Caco-2 (cell line): Measurements from ENCODE around the gene FIBIN. TPM values are rescaled to one million over a fixed set of nuclear protein-coding genes. Genes with fewer than 3 reads are reported as not detected.

ENCODE experiments used
- BruUV-seq: library from RNA; stranded (reverse); fragments of 400-500 nt; replicated peaks from 2 replicates; lab custom pipeline; 2021; lab: Mats Ljungman, UMichigan
- CTCF ChIA-PET: fragments of 300-600 bp; sonication (Branson Sonifier 250); formaldehyde crosslinking; loops from one replicate; lab custom pipeline; 2022; ENCODE audit warnings: antibody characterized with exemption; lab: Charles Lee
- POLR2A ChIA-PET: fragments of 300-600 bp; sonication (Branson Sonifier 250); formaldehyde crosslinking; loops from one replicate; lab custom pipeline; 2022; ENCODE audit warnings: antibody characterized with exemption; lab: Charles Lee
- DNase-seq, 2 experiments: peaks; one replicate each; pipeline versions ENCODE4 v3.0.0 to v3.0.0-alpha.2; 2020 to 2022
- H3K27me3 ChIP-seq: replicated peaks from 2 replicates; pipeline ENCODE4 v1.6.0; 2011; ENCODE audit warnings: low read length; ENCODE audit not compliant: control insufficient read depth, insufficient read depth
- H3K36me3 ChIP-seq: 2 replicates; pipeline ENCODE4 v1.5.1; 2011; ENCODE audit warnings: low read length; ENCODE audit not compliant: control insufficient read depth, insufficient read depth
- H3K4me1 ChIP-seq: fragments of 250-450 bp; sonication (Bioruptor Pico); 2 replicates; pipeline ENCODE4 v1.5.1; 2020; ENCODE audit warnings: mild to moderate bottlenecking
- H3K4me3 ChIP-seq: 2 replicates; pipeline ENCODE4 v1.5.1; 2011; ENCODE audit warnings: low read depth, mild to moderate bottlenecking, control low read depth, low read length
- H3K9me3 ChIP-seq: fragments of 250-450 bp; sonication (Bioruptor Pico); 2 replicates; pipeline ENCODE4 v1.5.1; 2020; ENCODE audit warnings: mild to moderate bottlenecking, moderate library complexity
- H3K27ac Mint-ChIP-seq: one replicate; pipeline ENCODE4 v1.8.0; 2022; ENCODE audit warnings: mixed read lengths; ENCODE audit not compliant: unreplicated experiment
- H3K27me3 Mint-ChIP-seq: one replicate; pipeline ENCODE4 v1.8.0; 2022; ENCODE audit warnings: mixed read lengths; ENCODE audit not compliant: insufficient read depth, unreplicated experiment
- H3K36me3 Mint-ChIP-seq: one replicate; pipeline ENCODE4 v1.8.0; 2022; ENCODE audit warnings: mild to moderate bottlenecking, mixed read lengths; ENCODE audit not compliant: insufficient read depth, unreplicated experiment
- H3K4me1 Mint-ChIP-seq: one replicate; pipeline ENCODE4 v1.8.0; 2022; ENCODE audit warnings: low read depth, mixed read lengths; ENCODE audit not compliant: unreplicated experiment
- H3K4me3 Mint-ChIP-seq: one replicate; pipeline ENCODE4 v1.8.0; 2022; ENCODE audit warnings: mild to moderate bottlenecking, moderate library complexity, mixed read lengths; ENCODE audit not compliant: unreplicated experiment
- H3K9me3 Mint-ChIP-seq: one replicate; pipeline ENCODE4 v1.8.0; 2022; ENCODE audit warnings: mixed read lengths; ENCODE audit not compliant: unreplicated experiment
- intact Hi-C: fragments of 100-400 bp; cut with micrococcal nuclease; formaldehyde crosslinking; loops from one replicate; pipeline ENCODE4 v1.10.0; 2022; ENCODE audit not compliant: unreplicated experiment
- total RNA-seq: library from RNA; stranded (reverse); gene quantifications from 2 replicates; pipeline ENCODE4 v1.2.3, GENCODE V29; 2022
- TF ChIP-seq, protein P1 (sequence below), 2 experiments: fragments of 200-600 bp in 1 of 2; IDR thresholded peaks; 1 replicate in 1 of 2; 2 replicates in 1 of 2; pipeline versions ENCODE4 v1.5.1 to v1.8.0; 2011 to 2022; ENCODE audit warnings: antibody characterized with exemption in 1 of 2, control low read depth in 1 of 2, inconsistent platforms in 1 of 2, low read depth in 1 of 2, low read length in 1 of 2, mild to moderate bottlenecking in 1 of 2, moderate library complexity in 1 of 2; ENCODE audit not compliant: insufficient read depth in 1 of 2, severe bottlenecking in 1 of 2, unreplicated experiment in 1 of 2

The FIBIN gene
- total RNA-seq, 1 experiment from 2014 or later = 0.16 TPM

DNA sequence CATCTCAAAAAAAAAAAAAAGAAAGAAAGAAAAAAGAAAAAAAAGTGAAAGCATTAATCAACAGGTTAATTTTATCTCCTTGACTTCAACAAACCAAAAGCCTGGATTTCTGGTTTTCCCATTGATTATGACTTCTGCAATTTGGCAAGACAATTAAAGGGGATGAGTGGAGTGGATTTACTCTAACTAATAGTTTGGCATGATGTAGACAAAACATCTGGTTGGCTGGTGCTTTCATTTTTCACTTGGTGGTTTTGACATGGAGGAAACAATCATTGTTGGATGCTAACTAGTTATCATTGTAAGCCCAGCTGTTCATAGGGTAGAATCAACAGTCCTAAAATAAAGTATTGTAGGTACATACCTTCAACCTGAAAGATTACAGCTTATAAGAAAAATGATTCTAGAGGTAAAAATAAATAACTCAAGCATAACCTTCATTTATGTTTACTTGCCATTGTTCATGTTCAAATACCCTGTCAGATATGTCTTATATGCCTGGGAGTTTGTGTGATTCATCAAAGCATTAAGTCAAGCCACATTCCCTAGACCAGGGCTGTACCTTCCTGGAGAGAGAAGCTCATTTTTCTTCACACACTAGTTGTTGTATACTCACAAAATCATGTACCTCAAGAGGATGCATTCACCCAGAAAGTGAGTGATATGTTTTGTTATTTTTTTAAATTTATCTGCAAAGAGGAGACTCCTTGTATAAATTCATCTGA is 15.1 kb downstream of the FIBIN start:
- H3K27me3 ChIP-seq = no peaks in the 10 kb centered on the region
- TF ChIP-seq, protein P1, sequence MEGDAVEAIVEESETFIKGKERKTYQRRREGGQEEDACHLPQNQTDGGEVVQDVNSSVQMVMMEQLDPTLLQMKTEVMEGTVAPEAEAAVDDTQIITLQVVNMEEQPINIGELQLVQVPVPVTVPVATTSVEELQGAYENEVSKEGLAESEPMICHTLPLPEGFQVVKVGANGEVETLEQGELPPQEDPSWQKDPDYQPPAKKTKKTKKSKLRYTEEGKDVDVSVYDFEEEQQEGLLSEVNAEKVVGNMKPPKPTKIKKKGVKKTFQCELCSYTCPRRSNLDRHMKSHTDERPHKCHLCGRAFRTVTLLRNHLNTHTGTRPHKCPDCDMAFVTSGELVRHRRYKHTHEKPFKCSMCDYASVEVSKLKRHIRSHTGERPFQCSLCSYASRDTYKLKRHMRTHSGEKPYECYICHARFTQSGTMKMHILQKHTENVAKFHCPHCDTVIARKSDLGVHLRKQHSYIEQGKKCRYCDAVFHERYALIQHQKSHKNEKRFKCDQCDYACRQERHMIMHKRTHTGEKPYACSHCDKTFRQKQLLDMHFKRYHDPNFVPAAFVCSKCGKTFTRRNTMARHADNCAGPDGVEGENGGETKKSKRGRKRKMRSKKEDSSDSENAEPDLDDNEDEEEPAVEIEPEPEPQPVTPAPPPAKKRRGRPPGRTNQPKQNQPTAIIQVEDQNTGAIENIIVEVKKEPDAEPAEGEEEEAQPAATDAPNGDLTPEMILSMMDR (IDR thresholded peaks at IDR 0.05; ENCODE audit: insufficient read depth in 1 of 2, low read depth in 1 of 2, low read length in 1 of 2, severe bottlenecking in 1 of 2, unreplicated experiment in 1 of 2) = no peak
- no TSS peak for BruUV-seq

GRCh38 chr11:27011560-27012233 is 17.8 kb downstream of the FIBIN start:
- Mint-ChIP-seq H3K27me3 (no peaks in the 10 kb centered on the region), H3K27ac (no peak overlapping the region), H3K36me3 (no peaks in the 10 kb centered on the region), H3K9me3 (no peaks in the 10 kb centered on the region), H3K4me3 (no peak overlapping the region), H3K4me1 (peaks cover 22% of the 10 kb centered on the region)
- DNase-seq = no peak
- Histone ChIP-seq H3K4me1 (no peaks in the 10 kb centered on the region), H3K4me3 (no peak overlapping the region), H3K9me3 (0 out of 2 replicates have a peak, but pooled peaks cover 3% of the 10 kb centered on the region), H3K36me3 (no peaks in the 10 kb centered on the region), H3K27me3 (no peaks in the 10 kb centered on the region)
- TF ChIP-seq, protein P1 (IDR thresholded peaks at IDR 0.05; ENCODE audit: insufficient read depth in 1 of 2, low read depth in 1 of 2, low read length in 1 of 2, severe bottlenecking in 1 of 2, unreplicated experiment in 1 of 2) = no peak
- intact Hi-C loops = no loop called here
- ChIA-PET POLR2A (no interaction called here), CTCF (no interaction called here)
- BruUV-seq = no TSS peak

More for the DNA sequence above, 15.1 kb downstream of the FIBIN start:
- H3K27ac Mint-ChIP-seq = no peak overlapping the region
- Histone ChIP-seq H3K36me3 (no peaks in the 10 kb centered on the region), H3K4me3 (no peak overlapping the region), H3K4me1 (no peaks in the 10 kb centered on the region), H3K9me3 (0 out of 2 replicates have a peak, but pooled peaks cover 3% of the 10 kb centered on the region)
- CTCF ChIA-PET = no interaction called here
- no peaks in the 10 kb centered on the region for H3K9me3 Mint-ChIP-seq
- no peak for DNase-seq
- POLR2A ChIA-PET = no interaction called here
- no peak overlapping the region for H3K4me3 Mint-ChIP-seq
- no peaks in the 10 kb centered on the region for H3K36me3 Mint-ChIP-seq
- H3K27me3 Mint-ChIP-seq = no peaks in the 10 kb centered on the region
- intact Hi-C loops = no loop called here
- peaks cover 22% of the 10 kb centered on the region for H3K4me1 Mint-ChIP-seq

- Histone ChIP-seq H3K27me3 (no peaks in the 10 kb centered on the region), H3K36me3 (no peaks in the 10 kb centered on the region), H3K4me1 (no peaks in the 10 kb centered on the region), H3K4me3 (no peak overlapping the region), H3K9me3 (0 out of 2 replicates have a peak, but pooled peaks cover 3% of the 10 kb centered on the region)
- no peaks in the 10 kb centered on the region for H3K27me3 Mint-ChIP-seq
- CTCF ChIA-PET = no interaction called here
- POLR2A ChIA-PET = no interaction called here
- intact Hi-C loops = no loop called here
- no TSS peak for BruUV-seq
- DNase-seq = no peak
- peaks cover 22% of the 10 kb centered on the region for H3K4me1 Mint-ChIP-seq
- H3K9me3 Mint-ChIP-seq = no peaks in the 10 kb centered on the region
- no peaks in the 10 kb centered on the region for H3K36me3 Mint-ChIP-seq
- H3K4me3 Mint-ChIP-seq = no peak overlapping the region
- TF ChIP-seq, protein P1 (IDR thresholded peaks at IDR 0.05; ENCODE audit: insufficient read depth in 1 of 2, low read depth in 1 of 2, low read length in 1 of 2, severe bottlenecking in 1 of 2, unreplicated experiment in 1 of 2) = no peak
- H3K27ac Mint-ChIP-seq = no peak overlapping the region
Measured at GRCh38 chr11:27012234-27012921, 18.5 kb downstream of the FIBIN start.
